HG03469 (cell line): ENCODE data around the gene ERN2.

ENCODE experiments used
- ATAC-seq: cut with Tn5 transposase; IDR thresholded peaks from one replicate; pipeline ENCODE4 v1.9.1; 2021; ENCODE audit warnings: mild to moderate bottlenecking, moderate library complexity, moderate number of reproducible peaks; ENCODE audit not compliant: unreplicated experiment

The ERN2 gene

DNA sequence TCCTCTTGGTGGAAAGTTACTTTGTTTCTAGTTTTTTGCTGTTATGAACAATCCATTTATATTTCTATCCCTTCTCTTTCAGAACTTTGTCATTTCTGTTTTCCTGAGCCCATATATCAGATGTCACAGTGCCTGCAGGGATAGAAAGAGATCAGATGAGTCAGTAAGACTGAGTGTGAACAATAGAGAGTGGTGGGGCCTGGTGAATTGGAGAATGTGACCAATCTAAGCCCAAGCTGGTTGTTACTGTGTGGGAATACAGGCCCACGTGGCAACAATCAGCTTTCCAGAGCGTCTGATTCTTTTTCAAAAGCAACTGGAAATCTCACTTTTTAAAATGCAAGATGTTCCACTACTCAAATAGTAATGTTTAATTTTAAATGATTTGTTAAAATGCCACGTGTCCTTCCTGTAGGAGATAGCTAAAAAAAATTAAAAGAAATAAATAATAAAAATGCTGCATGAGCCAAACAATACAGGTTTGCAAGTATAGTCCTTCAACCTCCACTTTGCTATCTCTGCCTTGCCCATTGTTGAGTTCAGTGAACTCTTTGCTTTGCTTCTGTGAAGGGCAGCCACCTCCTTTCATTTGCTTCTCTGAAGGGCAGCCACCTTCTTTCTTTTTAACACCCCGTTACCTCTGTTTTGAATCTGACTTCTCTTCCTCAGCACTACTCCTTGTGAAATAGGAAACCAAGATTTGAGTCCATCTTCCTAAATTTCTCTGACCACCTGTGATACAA lies 62.2 kb downstream of the ERN2 start:
- ATAC-seq: no peak

DNA sequence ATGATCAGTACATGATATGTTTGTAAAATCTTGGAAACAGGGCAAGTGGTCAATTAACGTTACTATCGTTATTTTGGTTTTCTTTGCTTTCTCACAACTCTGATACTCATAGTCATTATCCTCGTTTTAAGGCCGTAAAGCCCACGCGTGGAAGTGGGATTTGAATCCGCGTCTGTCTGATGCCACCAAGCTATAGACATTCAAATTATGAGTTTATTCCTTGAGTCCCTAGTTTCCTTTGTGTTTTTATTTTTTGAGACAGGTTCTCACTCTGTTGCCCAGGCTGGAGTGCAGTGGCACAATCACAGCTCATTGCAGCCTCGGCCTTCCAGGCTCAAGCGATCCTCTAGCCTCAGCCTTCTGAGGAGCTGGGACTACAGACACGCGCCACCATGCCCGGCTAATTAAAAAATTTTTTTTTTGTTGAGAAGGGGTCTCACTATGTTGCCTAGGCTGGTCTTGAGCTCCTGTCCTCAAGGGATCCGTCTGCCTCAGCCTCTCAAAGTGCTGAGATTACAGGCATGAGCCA lies 70.7 kb downstream of the ERN2 start:
- no peak for ATAC-seq

DNA sequence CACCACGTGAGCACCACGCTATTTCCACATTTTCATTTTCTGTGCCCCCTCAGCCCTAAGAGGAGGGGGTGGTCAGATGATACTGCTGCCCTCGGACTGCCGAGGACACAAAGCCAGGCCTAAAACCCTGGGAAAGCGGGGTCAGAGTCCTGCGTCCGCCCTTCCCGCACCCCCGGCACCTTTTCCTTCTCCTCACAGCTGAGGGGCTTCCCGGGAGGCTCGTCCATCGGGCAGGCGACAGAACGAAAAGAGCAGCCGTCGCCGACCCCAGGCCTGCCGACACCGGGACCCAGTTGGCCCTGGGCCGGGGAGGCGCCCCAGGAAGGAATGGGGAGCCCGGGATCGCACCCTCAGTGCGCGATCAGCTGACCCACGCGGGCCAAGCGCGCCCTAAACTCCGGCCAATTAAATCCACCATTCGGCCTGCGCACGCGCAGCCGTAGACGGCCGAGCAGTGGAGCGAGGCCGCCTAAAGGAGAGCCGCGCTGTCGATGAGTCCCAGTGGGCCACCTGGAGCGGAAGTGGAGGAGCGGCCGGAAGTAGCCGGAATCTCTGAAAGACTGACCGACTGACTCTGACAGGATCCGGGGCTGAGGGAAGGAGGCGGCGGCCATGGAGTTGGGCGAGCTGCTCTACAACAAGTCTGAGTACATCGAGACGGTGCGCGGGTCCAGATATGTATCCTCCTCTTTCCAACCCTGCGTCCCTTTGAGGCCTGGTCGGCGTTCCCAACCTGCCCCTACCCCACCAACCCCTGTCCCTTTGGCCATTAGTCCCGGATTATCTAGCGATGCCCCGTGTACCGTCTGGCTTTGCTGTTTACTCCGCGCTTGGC lies 71.9 kb downstream of the ERN2 start, which contains the start of the genes DCTN5 and PALB2:
TSS of gene DCTN5 (plus strand) at position 536 of the 835 bp plus-strand sequence. CDS start at position 613, 77 bp downstream.
TSS of gene PALB2 (minus strand) at position 380 of the 835 bp plus-strand sequence. CDS start at position 227, 153 bp downstream.
- ATAC-seq: peak; percentile 96

DNA sequence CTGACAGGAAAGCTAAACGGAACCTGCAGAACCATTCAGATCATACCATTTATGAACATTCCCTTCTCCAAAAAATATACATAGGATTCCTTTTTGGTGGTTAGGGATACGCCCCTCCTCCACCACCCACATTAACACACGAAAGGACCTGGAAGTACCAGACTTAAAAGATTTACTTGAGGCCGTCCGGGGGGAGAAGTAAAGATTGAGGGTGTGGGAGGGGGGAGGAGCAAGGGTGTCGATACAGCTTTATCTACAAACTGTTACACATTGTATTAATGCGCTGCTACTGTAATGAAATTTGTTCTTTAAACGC lies 72.4 kb downstream of the ERN2 start:
- ATAC-seq: no peak
